ENCODE results near the gene C1QTNF12. TPM values are rescaled to one million over a fixed set of nuclear protein-coding genes. Genes with fewer than 3 reads are reported as not detected.

Gene C1QTNF12
- total RNA-seq, 1 experiment from 2014 or later = 4.4 TPM

GRCh38 chr1:1233567-1233892, 13.0 kb downstream of the C1QTNF12 start:
- H2BK15ac ChIP-seq (ENCODE audit: low read depth, low read length) = no peak overlapping the region
- no peak overlapping the region for H3K27ac ChIP-seq (ENCODE audit: insufficient read length, low read depth, low read length)

More at GRCh38 chr1:1233567-1233892, 13.0 kb downstream of the C1QTNF12 start:
- Histone ChIP-seq H2BK5ac (ENCODE audit: insufficient read length, low read length) (no peak overlapping the region), H2BK12ac (ENCODE audit: insufficient read length, low read depth, low read length) (no peak overlapping the region), H3K4me1 (ENCODE audit: insufficient read depth, low read length) (no peaks in the 10 kb centered on the region), H3K9ac (ENCODE audit: extremely low read depth, insufficient read length, low read length) (no peak overlapping the region), H3K4me2 (ENCODE audit: insufficient read depth, insufficient read length, low read length) (no peak overlapping the region), H3K27me3 (ENCODE audit: insufficient read depth, low read length) (no peaks in the 10 kb centered on the region), H4K5ac (ENCODE audit: insufficient read length, low read depth, low read length) (no peak overlapping the region), H3K23ac (ENCODE audit: insufficient read length, low read depth, low read length) (no peak overlapping the region), H3K4ac (ENCODE audit: low read depth, low read length) (no peak overlapping the region), H4K20me1 (ENCODE audit: control insufficient read depth, insufficient read depth, insufficient read length) (no peaks in the 10 kb centered on the region), H3K18ac (ENCODE audit: insufficient read length, low read depth, low read length) (no peak overlapping the region), H4K8ac (replicated peaks; ENCODE audit: insufficient read length, low read depth, low read length) (no peak overlapping the region), H4K91ac (ENCODE audit: insufficient read length, low read depth, low read length) (no peak overlapping the region), H2AK5ac (ENCODE audit: insufficient read length, low read length) (no peak overlapping the region), H3K56ac (ENCODE audit: insufficient read length, low read depth, low read length) (no peak overlapping the region), H3K79me2 (ENCODE audit: insufficient read depth, low read length) (peaks cover 2% of the 10 kb centered on the region; the same call in 1 of the 2 replicates), H3K23me2 (ENCODE audit: insufficient read length, low read depth, low read length, poor library complexity, severe bottlenecking) (peaks cover 6% of the 10 kb centered on the region), H3T11ph (ENCODE audit: low read length) (no peak overlapping the region), H3K9me3 (ENCODE audit: control insufficient read depth, low read depth, low read length) (no peaks in the 10 kb centered on the region), H2BK120ac (ENCODE audit: low read depth, low read length, poor library complexity, severe bottlenecking) (no peak overlapping the region), H2BK20ac (ENCODE audit: low read depth, low read length, poor library complexity, severe bottlenecking) (no peak overlapping the region), H3K14ac (ENCODE audit: insufficient read depth, low read length) (no peak overlapping the region), H3K79me1 (ENCODE audit: insufficient read depth, low read depth, low read length, poor library complexity, severe bottlenecking) (peaks cover 2% of the 10 kb centered on the region), H2AFZ (ENCODE audit: low read length) (no peak overlapping the region)
- Mint-ChIP-seq H3K27ac (no peak overlapping the region), H3K4me1 (peaks cover 15 to 25% of the 10 kb centered on the region in 2 experiments), H3K9me3 (peaks cover 0 to 4% of the 10 kb centered on the region in 2 experiments; a peak in 1 of 5 replicates), H3K36me3 (ENCODE audit: insufficient read depth in 1 of 3, low read depth in 3 of 3) (peaks cover 17 to 30% (median 30%) of the 10 kb centered on the region in 3 experiments), H3K4me3 (peak overlapping the region; percentile 51 to 70), H3K27me3 (ENCODE audit: low read depth) (no peaks in the 10 kb centered on the region)
- no CpG with 5 or more reads among the region's 15 CpGs for WGBS (ENCODE audit: extremely low coverage, insufficient read length, low lambda C conversion rate)
- TF ChIP-seq CTCF (conservative IDR thresholded peaks at IDR 0.05) = no peak
- no peak for DNase-seq
